Naive B cell (primary cell): ENCODE measurements around the gene CLTCL1. TPM values are rescaled to one million over a fixed set of nuclear protein-coding genes. Genes with fewer than 3 reads are reported as not detected.

Experiments used
- ATAC-seq, 2 donors: fragments of 150-1000 bp; cut with Tn5 transposase; 2 replicates each; pipeline ENCODE4 v1.10.0; 2021; ENCODE audit warnings: low read depth in 2 of 2, mild to moderate bottlenecking in 2 of 2, moderate library complexity in 2 of 2
- DNase-seq: peaks from one replicate; pipeline ENCODE4 v3.0.0; 2022
- H3K27ac Mint-ChIP-seq, 6 donors: one replicate each; pipeline ENCODE4 v1.8.0; 2020 to 2022; ENCODE audit warnings: mild to moderate bottlenecking in 6 of 6, mixed read lengths in 6 of 6, moderate library complexity in 5 of 6, inconsistent platforms in 2 of 6
- H3K27me3 Mint-ChIP-seq, 3 donors: one replicate each; pipeline ENCODE4 v1.8.0; 2021 to 2022; ENCODE audit warnings: mixed read lengths in 3 of 3, mild to moderate bottlenecking in 1 of 3
- H3K36me3 Mint-ChIP-seq, 2 donors: one replicate each; pipeline ENCODE4 v1.8.0; 2020 to 2022; ENCODE audit warnings: mixed read lengths in 2 of 2, inconsistent platforms in 1 of 2, mild to moderate bottlenecking in 1 of 2
- H3K4me1 Mint-ChIP-seq, 3 donors: one replicate each; pipeline ENCODE4 v1.8.0; 2020 to 2022; ENCODE audit warnings: mixed read lengths in 3 of 3, inconsistent platforms in 1 of 3, mild to moderate bottlenecking in 1 of 3, moderate library complexity in 1 of 3
- H3K4me3 Mint-ChIP-seq, 8 donors: one replicate each; pipeline ENCODE4 v1.8.0; 2020 to 2022; ENCODE audit warnings: mild to moderate bottlenecking in 8 of 8, mixed read lengths in 8 of 8, moderate library complexity in 8 of 8, inconsistent platforms in 2 of 8
- H3K9me3 Mint-ChIP-seq, 7 donors: one replicate each; pipeline ENCODE4 v1.8.0; 2020 to 2022; ENCODE audit warnings: mixed read lengths in 7 of 7, mild to moderate bottlenecking in 5 of 7, inconsistent platforms in 2 of 7, moderate library complexity in 1 of 7
- polyA plus RNA-seq, 6 donors: library from polyadenylated mRNA; unstranded; fragments of 300-500 nt; fragmentation: Illumina TruSeq; gene quantifications; one replicate each; pipeline ENCODE4 v1.2.3, GENCODE V29; 2021; ENCODE audit warnings: low read depth in 6 of 6

The CLTCL1 gene
- polyA plus RNA-seq, 6 donors from 2014 or later: 0.17 to 1.7 (median 0.80) TPM; not detected in 1

DNA sequence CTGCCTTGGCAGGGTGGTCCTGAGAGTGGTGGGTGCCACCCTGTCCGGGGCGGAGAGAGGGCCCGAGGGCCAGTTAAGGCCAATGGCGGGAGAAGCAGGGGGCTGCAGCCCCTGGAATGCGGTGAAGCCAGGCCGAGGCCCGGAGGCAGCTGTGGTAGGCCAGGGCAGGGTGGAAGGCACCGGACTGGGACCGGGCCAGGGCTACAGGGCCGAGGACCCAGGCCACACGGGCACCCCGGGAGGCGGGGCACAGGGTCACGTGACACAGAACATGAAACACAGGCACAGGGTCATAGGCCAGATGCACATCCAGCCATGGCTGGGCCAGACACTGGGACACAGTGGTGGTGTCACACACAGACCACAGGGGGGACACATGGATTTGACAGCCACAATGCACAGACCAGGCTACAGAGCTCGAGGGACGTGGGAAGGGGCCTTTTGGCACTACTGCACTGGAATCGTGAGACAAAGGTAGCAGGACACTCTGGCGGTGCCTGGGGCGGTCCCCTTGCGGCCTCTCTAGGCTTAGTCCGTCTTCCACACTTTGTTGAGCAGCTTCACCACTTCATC lies 115.8 kb downstream of the CLTCL1 start:
- H3K9me3 Mint-ChIP-seq: no peaks in the 10 kb centered on the region
- H3K36me3 Mint-ChIP-seq: no peaks in the 10 kb centered on the region
- DNase-seq (no peak), ATAC-seq (no peak)
- peak overlapping the region in 3 of 6 donors; percentile 23 to 70 (median 37) for H3K27ac Mint-ChIP-seq
- H3K4me3 Mint-ChIP-seq: peak overlapping the region in 6 of 8 donors; percentile 37 to 96 (median 70)
- no peaks in the 10 kb centered on the region for H3K27me3 Mint-ChIP-seq
- peaks cover 42 to 68% (median 53%) of the 10 kb centered on the region in 3 donors for H3K4me1 Mint-ChIP-seq

DNA sequence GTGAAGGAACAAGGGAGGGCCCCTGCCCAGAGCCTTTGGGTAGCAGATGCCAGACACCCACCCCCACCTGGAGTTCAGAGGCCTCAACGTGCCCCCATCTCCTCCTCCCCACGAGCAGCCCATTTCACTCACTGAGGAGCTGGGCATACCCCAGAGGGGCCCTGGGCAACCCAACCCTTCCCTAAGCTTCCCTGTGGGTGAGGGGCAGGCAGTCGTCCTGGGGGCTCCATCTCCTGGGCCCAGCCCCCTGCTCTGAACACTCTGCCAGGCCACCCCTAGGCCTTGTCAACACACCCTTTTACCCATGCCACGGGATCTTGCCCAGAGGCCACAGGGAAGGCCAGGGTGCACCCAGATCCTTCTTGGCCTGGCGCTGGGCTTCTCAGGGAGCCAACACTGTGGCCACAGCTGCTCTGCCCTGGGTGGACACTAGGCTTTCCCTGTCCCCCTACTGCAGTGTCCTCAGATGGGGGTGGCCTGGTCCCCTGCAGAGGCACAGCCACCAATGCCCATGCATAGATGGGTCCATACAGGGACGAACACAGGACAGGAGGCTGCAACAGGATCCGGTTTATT lies 116.4 kb downstream of the CLTCL1 start:
- Mint-ChIP-seq H3K9me3 (no peaks in the 10 kb centered on the region), H3K4me1 (peaks cover 48 to 74% (median 59%) of the 10 kb centered on the region in 3 donors), H3K4me3 (peak overlapping the region in 5 of 8 donors; percentile 3 to 96 (median 7)), H3K36me3 (no peaks in the 10 kb centered on the region), H3K27me3 (peaks cover 4 to 5% (median 4%) of the 10 kb centered on the region in 3 donors), H3K27ac (peak overlapping the region in 2 of 6 donors; percentile 23 to 57)
- no peak for DNase-seq
- no peak for ATAC-seq

DNA sequence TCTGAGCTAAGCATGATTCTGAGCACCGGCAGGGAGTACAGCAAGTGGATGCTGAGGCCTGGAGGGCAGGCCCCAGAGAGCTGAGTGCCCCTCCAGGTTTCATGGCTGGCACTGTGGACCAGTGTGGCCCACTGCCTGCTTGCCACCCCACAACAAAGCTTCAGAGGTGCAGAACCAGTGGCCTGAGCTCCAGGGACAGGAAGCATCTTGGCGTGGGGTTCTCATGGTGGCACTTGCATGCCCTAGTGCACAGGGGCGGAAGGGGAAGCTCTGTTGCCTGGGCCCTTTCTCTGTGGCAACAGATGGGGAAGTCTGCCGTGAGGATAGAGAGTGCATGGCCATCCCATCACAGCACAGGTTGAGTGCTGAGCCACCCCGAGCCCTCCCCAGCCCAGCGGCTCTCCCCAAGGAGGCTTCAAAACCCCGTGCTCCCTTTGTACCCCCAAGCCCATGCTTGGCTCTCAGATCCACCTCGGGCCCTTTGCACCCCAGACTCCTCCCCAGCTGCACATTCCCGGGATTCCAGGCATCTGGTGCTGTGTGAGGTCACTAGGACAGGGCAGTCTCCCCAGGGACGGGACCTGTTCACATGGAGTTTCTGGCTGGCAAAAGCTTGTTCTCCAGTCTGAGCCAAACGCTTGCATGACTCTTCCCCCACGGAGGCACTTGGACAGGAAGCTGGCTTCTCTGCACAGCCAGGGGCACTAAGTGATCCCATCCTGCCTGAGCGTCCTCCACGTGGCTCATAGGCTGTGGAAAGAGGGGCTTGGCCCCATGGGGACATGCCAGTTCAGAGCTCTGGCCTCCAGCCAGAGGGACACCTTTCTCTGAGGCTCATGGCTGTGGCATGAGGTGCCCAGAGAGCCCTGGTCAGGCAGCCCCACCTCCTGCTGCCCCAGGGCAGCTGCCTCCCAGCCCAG lies 117.2 kb downstream of the CLTCL1 start:
- DNase-seq (peak; percentile 76), ATAC-seq (peak; percentile 68 to 73)
- Mint-ChIP-seq H3K27ac (peak overlapping the region; percentile 12 to 92 (median 92)), H3K27me3 (peaks cover 7 to 10% (median 9%) of the 10 kb centered on the region in 3 donors), H3K4me3 (peak overlapping the region; percentile 62 to 96 (median 92)), H3K9me3 (no peaks in the 10 kb centered on the region), H3K36me3 (no peaks in the 10 kb centered on the region), H3K4me1 (peaks cover 46 to 75% (median 62%) of the 10 kb centered on the region in 3 donors)

DNA sequence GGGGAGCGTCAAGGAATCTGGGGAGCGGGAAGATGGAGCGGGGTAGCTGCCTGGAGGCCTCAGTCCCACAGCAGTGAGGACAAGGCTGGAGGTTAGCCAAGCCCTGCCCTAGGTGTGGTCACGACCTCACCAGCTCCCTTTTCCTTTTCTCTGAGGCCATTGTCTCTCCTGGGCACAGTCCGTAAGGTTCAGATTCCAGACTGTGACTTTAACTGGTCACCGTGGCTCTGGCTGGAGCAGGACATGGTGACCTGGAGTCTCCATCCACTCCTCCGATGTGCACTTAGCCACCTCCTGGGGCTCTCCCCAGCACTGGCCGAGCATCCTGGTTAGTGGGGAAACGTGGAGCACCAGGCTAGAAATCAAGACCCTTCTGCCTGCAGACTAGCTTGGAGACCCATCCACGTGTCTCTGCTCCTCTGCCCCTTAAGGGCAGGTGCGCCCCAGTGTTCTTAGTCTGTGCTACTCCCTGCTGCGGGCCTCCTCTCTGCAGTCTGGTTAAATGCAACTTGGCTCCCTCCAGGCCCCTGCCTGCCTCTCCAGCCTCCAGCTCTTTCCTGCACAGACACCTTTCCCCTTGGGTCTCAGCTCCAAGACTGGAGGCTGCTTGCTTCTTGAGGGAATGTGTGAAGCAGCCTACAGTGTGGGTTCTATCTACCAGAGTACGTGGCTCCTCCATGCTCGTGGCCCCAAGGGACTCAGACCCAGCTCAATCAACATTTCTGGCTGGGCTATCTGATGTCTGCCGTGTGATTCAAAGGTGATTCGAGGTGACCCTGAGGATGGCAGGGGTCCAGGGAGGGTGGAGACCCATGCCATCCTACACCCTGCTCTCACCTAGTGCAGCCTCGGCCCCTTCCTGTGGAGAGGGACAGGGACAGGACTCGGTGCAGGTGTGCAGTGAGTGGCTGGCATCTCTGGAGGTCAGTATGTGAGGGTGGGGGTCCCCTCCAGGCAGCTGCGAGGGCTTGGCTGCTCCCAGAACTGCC lies 118.2 kb downstream of the CLTCL1 start:
- ATAC-seq: no peak
- Mint-ChIP-seq H3K4me1 (peaks cover 50 to 82% (median 67%) of the 10 kb centered on the region in 3 donors), H3K9me3 (no peaks in the 10 kb centered on the region), H3K36me3 (no peaks in the 10 kb centered on the region), H3K27ac (peak overlapping the region in 3 of 6 donors; percentile 92 to 93 (median 92)), H3K27me3 (peaks cover 15 to 20% (median 19%) of the 10 kb centered on the region in 3 donors), H3K4me3 (peak overlapping the region; percentile 91 to 96 (median 94))
- DNase-seq: no peak

DNA sequence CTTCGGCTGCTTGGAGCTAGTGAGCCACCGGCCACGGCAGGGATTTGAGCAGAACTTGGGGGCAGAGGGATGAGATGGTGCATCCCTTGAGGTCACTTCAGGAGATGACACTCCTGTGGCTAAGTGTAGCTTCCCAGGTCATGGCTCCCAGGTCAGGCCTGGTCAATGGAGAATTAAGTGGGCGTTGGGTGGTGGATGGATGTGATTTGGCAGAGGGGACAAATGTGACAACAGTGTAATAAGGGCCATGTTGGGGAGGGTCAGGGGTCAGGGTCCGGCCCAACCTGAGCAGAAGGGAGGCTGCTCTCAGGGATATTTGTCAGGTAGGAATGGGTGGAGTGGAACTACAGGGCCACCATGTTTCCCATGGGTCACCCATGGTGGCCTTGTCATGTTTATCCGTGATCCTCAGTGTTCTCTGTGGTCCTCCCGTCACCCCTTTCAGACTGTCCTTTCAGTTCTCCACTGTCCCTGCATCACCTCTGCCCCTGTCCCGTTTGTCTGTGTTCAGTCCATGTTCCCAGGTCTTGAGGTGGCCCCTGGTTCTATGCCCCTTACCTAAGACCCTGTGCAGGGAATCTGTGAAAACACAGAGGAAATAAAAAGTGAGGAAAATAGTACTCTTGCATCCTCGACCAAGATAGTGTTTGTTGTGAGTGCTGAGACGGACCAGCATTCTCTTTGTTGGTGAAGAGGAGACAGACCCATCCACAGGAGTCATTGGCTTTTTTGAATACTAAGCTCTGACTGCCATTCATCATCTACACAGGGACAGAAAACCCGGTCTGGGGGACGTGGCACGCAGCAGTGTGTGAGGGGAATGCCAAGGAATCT lies 119.1 kb downstream of the CLTCL1 start:
- peaks cover 50 to 82% (median 67%) of the 10 kb centered on the region in 3 donors for H3K4me1 Mint-ChIP-seq
- peaks cover 22 to 29% (median 28%) of the 10 kb centered on the region in 3 donors for H3K27me3 Mint-ChIP-seq
- DNase-seq: no peak
- no peaks in the 10 kb centered on the region for H3K36me3 Mint-ChIP-seq
- peak overlapping the region; percentile 91 to 96 (median 94) for H3K4me3 Mint-ChIP-seq
- peaks cover 0 to under 1% (median 0%) of the 10 kb centered on the region in 7 donors for H3K9me3 Mint-ChIP-seq
- no peak for ATAC-seq
- peak overlapping the region; percentile 80 to 97 (median 92) for H3K27ac Mint-ChIP-seq

DNA sequence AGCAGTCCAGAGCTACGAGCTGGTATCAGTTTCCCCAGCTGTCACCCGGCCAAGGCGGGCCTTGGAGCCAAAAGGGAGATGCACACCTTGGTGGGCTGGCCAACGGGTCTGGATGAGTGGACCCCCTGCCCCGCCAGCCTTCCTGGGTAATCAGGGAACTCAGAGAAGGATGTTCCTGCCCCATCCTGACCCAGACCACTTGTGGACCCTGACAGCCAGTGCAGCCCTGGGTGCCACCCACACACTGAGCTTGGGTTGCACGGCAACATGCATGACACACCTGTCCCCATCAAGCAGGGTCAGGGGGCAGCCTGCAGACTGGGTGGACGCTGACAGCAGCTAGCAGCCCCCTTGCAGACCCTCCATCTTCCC lies 121.6 kb downstream of the CLTCL1 start:
- DNase-seq (no peak), ATAC-seq (no peak)
- H3K27ac Mint-ChIP-seq: peak overlapping the region in 3 of 6 donors; percentile 16 to 98 (median 92)
- no peaks in the 10 kb centered on the region for H3K36me3 Mint-ChIP-seq
- H3K4me3 Mint-ChIP-seq: peak overlapping the region; percentile 64 to 96 (median 94)
- H3K27me3 Mint-ChIP-seq: peaks cover 24 to 41% (median 39%) of the 10 kb centered on the region in 3 donors
- peaks cover 42 to 59% (median 52%) of the 10 kb centered on the region in 3 donors for H3K4me1 Mint-ChIP-seq
- H3K9me3 Mint-ChIP-seq: peaks cover 0 to 2% (median 0%) of the 10 kb centered on the region in 7 donors

DNA sequence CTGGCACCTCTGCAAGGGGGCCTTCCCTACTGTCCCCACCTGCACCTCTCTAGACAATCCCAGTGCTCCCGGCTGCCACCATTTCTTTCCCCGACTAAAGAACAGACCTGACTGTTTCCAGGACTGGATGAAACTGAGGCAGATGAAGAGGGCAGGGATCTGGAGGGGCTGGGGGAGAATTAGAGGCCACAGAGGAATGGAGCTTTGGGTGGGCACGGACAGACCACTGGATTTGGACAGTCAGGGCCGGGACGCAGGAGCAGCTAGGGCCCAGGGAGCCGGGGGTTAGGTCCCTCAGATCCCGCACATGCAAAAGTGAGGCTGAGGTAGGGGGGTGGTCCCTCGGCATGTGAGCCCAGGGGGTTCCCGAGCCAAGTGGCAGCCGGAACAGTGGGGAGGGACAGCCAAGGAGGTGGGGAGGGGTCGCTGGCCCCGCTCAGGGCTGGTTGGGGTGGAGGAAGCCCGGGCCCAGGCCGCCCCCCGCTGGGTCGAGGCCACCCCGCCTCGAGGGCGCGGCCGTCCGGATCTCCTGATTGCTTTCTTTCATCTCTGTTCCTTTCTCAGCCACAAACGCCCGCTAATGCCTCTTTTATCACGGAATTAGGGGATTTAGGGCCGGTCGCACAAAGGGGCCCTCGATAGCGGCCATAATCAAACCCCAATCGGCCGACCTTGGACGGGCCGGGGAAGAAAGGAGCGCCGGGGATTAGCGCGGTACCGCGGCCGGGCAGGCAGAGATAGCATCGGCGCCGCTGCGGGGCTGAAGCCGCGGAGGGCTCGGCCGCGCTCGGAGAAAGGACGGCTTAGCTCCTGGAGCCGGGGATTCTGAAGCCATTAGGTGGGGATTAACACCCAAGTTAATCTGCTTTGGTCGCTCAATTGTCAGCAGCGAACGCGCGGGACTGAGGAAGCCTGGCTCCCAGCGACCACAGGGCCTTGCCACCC lies 122.2 kb downstream of the CLTCL1 start:
- DNase-seq (no peak), ATAC-seq (no peak)
- peak overlapping the region in 3 of 6 donors; percentile 56 to 64 (median 59) for H3K27ac Mint-ChIP-seq
- peaks cover 0 to 3% (median 0%) of the 10 kb centered on the region in 7 donors for H3K9me3 Mint-ChIP-seq
- H3K27me3 Mint-ChIP-seq: peaks cover 24 to 45% (median 41%) of the 10 kb centered on the region in 3 donors
- no peaks in the 10 kb centered on the region for H3K36me3 Mint-ChIP-seq
- peak overlapping the region; percentile 42 to 96 (median 90) for H3K4me3 Mint-ChIP-seq
- peaks cover 37 to 53% (median 46%) of the 10 kb centered on the region in 3 donors for H3K4me1 Mint-ChIP-seq

DNA sequence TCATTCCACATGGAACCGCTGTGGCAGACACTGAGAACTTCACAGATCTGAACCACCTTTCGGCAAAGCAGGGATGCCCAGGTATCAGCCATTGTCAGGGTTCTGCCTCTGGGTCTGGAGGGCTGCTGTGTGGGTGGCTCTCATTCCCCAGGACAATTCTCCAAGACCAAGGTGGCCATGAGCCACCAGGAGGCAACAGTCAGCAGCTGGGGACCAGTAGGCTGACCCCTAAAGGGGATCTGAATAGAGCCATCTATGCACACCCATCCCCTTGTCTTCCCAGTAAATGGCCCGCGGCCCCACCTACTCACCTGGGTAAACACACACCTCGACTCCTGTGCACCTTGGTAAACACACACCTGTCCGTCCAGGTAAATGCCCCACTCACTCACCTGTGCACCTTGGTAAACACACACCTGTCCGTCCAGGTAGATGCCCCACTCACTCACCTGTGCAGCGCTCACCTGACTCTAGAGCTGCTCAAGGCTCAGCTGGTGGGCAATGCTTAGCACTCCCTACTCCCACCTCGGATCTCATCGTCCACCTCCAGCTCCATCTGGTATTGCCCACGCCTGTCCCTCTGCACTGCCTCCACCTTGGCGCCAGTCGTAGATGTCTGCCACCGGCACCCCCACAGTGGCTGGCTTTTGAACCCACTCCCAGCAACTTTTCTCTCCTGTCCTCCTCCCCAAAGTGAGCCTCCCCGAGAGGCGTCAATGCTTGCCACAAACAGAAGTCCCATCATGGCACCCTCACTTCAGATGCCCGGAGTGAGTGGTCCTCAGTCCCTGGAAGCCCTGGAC lies 123.2 kb downstream of the CLTCL1 start:
- H3K27me3 Mint-ChIP-seq: peaks cover 24 to 50% (median 41%) of the 10 kb centered on the region in 3 donors

DNA sequence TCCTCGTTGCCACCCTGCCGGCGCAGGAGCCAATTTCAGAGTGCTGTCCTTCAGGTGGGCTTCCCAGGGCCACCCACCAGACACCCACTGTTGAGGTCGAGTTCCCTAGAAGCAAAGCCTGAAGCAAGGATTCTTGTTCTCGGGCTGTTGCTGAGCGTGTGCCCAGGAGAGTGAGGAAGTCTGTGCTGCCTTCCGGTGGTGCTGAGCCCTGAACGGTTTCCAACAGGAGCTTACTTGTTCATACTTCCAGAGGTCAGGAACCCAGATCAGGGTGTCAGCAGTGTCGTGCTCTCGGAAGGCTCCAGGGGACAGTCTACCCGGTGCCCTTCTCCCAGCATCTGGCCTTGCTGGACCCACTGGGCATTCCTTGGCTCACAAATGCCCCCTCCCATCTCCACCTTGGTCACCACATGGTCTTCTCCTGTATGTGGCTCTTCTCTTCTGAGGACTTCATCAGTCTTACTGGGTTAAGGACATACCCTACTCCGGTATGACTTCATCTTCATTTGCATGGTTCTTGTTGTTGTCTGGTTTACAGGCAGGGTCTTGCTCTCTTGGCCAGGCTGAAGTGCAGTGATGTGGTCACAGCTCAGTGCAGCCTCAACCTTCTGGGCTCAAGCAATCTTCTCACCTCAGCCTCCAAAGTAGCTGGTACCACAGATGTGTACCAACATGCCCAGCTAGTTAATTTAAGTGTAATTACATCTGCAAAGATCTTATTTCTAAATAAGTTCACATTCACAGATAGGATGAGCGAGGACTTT lies 124.2 kb downstream of the CLTCL1 start:
- H3K36me3 Mint-ChIP-seq: no peaks in the 10 kb centered on the region
- H3K9me3 Mint-ChIP-seq: peaks cover 0 to 3% (median 2%) of the 10 kb centered on the region in 7 donors
- ATAC-seq (no peak), DNase-seq (no peak)
- H3K27me3 Mint-ChIP-seq: peaks cover 24 to 55% (median 41%) of the 10 kb centered on the region in 3 donors
- H3K4me3 Mint-ChIP-seq: peak overlapping the region in 1 of 8 donors; percentile 53
- H3K27ac Mint-ChIP-seq: peak overlapping the region in 1 of 6 donors; percentile 85
- peaks cover 20 to 33% (median 26%) of the 10 kb centered on the region in 3 donors for H3K4me1 Mint-ChIP-seq

More for the DNA sequence above, 123.2 kb downstream of the CLTCL1 start:
- peaks cover 0 to 3% (median 2%) of the 10 kb centered on the region in 7 donors for H3K9me3 Mint-ChIP-seq
- ATAC-seq: no peak
- peak overlapping the region in 6 of 8 donors; percentile 20 to 96 (median 74) for H3K4me3 Mint-ChIP-seq
- H3K36me3 Mint-ChIP-seq: no peaks in the 10 kb centered on the region
- H3K27ac Mint-ChIP-seq: no peak overlapping the region
- no peak for DNase-seq
- H3K4me1 Mint-ChIP-seq: peaks cover 30 to 43% (median 36%) of the 10 kb centered on the region in 3 donors
